Activated naive CD8-positive, alpha-beta T cell (primary cell): ENCODE results near the gene UNC79.
"Not testable (repeated sequence)": the region's sequence is repeated elsewhere in the genome, so short reads cannot be mapped to it uniquely, and the experiment has no call there.

ENCODE experiments used
- H3K27ac Mint-ChIP-seq: one replicate; pipeline ENCODE4 v1.8.0; 2021; ENCODE audit warnings: mixed read lengths
- H3K27me3 Mint-ChIP-seq: one replicate; pipeline ENCODE4 v1.8.0; 2021; ENCODE audit warnings: mixed read lengths
- H3K36me3 Mint-ChIP-seq: one replicate; pipeline ENCODE4 v1.8.0; 2021; ENCODE audit warnings: mixed read lengths
- H3K4me1 Mint-ChIP-seq: one replicate; pipeline ENCODE4 v1.8.0; 2021; ENCODE audit warnings: low read depth, mixed read lengths
- H3K4me3 Mint-ChIP-seq: one replicate; pipeline ENCODE4 v1.8.0; 2021; ENCODE audit warnings: mild to moderate bottlenecking, mixed read lengths
- H3K9me3 Mint-ChIP-seq: one replicate; pipeline ENCODE4 v1.8.0; 2021; ENCODE audit warnings: low read depth, mixed read lengths

UNC79 gene

GRCh38 chr14:93464271-93464670 lies 33.5 kb downstream of the UNC79 start:
- Mint-ChIP-seq H3K36me3 (no peaks in the 10 kb centered on the region), H3K4me3 (no peak overlapping the region), H3K27me3 (peaks cover 9% of the 10 kb centered on the region), H3K27ac (no peak overlapping the region), H3K9me3 (no peaks in the 10 kb centered on the region), H3K4me1 (no peaks in the 10 kb centered on the region)

DNA sequence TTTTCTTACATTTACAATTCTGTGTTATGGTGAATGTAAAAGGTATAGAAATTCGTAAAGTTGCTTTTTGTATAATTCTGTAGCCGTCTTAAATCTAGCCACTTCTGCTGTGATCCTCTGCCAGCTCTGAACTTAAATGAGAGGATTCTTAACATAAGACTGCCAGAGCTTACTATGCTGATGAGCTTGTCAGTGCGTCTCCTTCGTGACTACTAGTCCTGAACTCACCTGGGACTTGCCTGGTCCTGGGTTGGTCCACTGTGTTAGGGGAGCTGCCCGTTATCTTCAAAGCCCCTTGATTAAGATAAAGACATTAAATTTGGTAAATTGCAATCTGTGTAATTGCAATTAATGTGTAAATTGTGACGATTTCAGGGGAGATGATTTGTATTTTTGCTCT lies 44.7 kb downstream of the UNC79 start:
- H3K4me3 Mint-ChIP-seq, result no peak overlapping the region
- H3K9me3 Mint-ChIP-seq, result no peaks in the 10 kb centered on the region
- peaks cover 20% of the 10 kb centered on the region for H3K27me3 Mint-ChIP-seq
- H3K27ac Mint-ChIP-seq, result no peak overlapping the region
- H3K4me1 Mint-ChIP-seq, result no peaks in the 10 kb centered on the region
- no peaks in the 10 kb centered on the region for H3K36me3 Mint-ChIP-seq

- Mint-ChIP-seq H3K36me3 (no peaks in the 10 kb centered on the region), H3K27ac (no peak overlapping the region), H3K9me3 (no peaks in the 10 kb centered on the region), H3K27me3 (peaks cover 16% of the 10 kb centered on the region), H3K4me1 (no peaks in the 10 kb centered on the region), H3K4me3 (no peak overlapping the region)
Measured at GRCh38 chr14:93476305-93476704, 45.6 kb downstream of the UNC79 start.

- H3K4me1 Mint-ChIP-seq, H3K9me3 Mint-ChIP-seq, H3K36me3 Mint-ChIP-seq, H3K4me3 Mint-ChIP-seq, H3K27ac Mint-ChIP-seq: not testable (repeated sequence)
- peaks cover 12% of the 10 kb centered on the region for H3K27me3 Mint-ChIP-seq
Measured at GRCh38 chr14:93479074-93479473, 48.3 kb downstream of the UNC79 start.

DNA sequence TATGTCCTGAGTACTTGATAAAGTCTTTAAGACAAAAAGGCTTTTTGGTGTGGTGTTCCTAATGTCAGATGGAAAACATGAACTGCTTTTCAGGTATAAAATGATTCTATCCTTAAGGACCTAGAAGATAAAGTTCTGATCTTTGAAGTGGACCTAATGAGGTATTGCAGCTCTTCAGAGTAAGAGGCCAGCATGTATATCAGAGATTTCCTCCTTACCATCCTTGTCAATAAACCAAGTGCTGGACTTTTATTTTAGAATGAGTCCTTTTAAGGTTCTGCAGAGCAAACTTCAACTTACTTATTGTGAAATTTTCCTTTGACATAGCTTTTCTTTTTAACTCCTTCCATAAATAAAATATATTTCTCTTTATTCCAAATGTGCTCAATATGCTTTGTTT lies 50.1 kb downstream of the UNC79 start:
- Mint-ChIP-seq H3K36me3 (no peaks in the 10 kb centered on the region), H3K4me1 (no peaks in the 10 kb centered on the region), H3K27ac (no peak overlapping the region), H3K9me3 (no peaks in the 10 kb centered on the region), H3K4me3 (no peak overlapping the region), H3K27me3 (peaks cover 16% of the 10 kb centered on the region)

- no peaks in the 10 kb centered on the region for H3K9me3 Mint-ChIP-seq
- no peaks in the 10 kb centered on the region for H3K4me1 Mint-ChIP-seq
- peaks cover 18% of the 10 kb centered on the region for H3K27me3 Mint-ChIP-seq
- H3K4me3 Mint-ChIP-seq, result no peak overlapping the region
- no peaks in the 10 kb centered on the region for H3K36me3 Mint-ChIP-seq
- no peak overlapping the region for H3K27ac Mint-ChIP-seq
Measured at GRCh38 chr14:93481758-93482157, 51.0 kb downstream of the UNC79 start.

- no peak overlapping the region for H3K27ac Mint-ChIP-seq
- H3K4me3 Mint-ChIP-seq, result no peak overlapping the region
- no peaks in the 10 kb centered on the region for H3K36me3 Mint-ChIP-seq
- peaks cover 8% of the 10 kb centered on the region for H3K27me3 Mint-ChIP-seq
- H3K4me1 Mint-ChIP-seq, result no peaks in the 10 kb centered on the region
- no peaks in the 10 kb centered on the region for H3K9me3 Mint-ChIP-seq
Measured at GRCh38 chr14:93490001-93490400, 59.3 kb downstream of the UNC79 start.

GRCh38 chr14:93493054-93493453 lies 62.3 kb downstream of the UNC79 start:
- Mint-ChIP-seq H3K27ac (no peak overlapping the region), H3K4me3 (no peak overlapping the region), H3K27me3 (peaks cover 2% of the 10 kb centered on the region), H3K9me3 (no peaks in the 10 kb centered on the region), H3K36me3 (no peaks in the 10 kb centered on the region), H3K4me1 (no peaks in the 10 kb centered on the region)

DNA sequence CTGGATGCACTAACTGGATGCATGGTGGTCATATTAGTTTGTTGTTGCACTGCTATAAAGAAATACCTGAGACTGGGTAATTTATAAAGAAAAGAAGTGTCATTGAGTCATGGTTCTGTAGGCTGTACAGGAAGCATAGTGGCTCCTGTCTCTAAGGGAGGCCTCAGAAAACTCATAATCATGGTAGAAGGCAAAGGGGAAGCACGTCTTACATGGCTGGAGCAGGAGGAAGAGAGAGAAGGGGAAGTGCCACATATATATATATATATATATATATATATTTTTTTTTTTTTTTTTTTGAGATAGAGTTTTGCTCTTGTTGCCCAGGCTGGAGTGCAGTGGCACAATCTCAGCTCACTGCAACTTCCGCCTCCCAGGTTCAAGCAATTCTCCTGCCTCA lies 62.9 kb downstream of the UNC79 start:
- not testable (repeated sequence) for H3K4me3 Mint-ChIP-seq, H3K36me3 Mint-ChIP-seq, H3K27me3 Mint-ChIP-seq, H3K27ac Mint-ChIP-seq, H3K9me3 Mint-ChIP-seq, H3K4me1 Mint-ChIP-seq

DNA sequence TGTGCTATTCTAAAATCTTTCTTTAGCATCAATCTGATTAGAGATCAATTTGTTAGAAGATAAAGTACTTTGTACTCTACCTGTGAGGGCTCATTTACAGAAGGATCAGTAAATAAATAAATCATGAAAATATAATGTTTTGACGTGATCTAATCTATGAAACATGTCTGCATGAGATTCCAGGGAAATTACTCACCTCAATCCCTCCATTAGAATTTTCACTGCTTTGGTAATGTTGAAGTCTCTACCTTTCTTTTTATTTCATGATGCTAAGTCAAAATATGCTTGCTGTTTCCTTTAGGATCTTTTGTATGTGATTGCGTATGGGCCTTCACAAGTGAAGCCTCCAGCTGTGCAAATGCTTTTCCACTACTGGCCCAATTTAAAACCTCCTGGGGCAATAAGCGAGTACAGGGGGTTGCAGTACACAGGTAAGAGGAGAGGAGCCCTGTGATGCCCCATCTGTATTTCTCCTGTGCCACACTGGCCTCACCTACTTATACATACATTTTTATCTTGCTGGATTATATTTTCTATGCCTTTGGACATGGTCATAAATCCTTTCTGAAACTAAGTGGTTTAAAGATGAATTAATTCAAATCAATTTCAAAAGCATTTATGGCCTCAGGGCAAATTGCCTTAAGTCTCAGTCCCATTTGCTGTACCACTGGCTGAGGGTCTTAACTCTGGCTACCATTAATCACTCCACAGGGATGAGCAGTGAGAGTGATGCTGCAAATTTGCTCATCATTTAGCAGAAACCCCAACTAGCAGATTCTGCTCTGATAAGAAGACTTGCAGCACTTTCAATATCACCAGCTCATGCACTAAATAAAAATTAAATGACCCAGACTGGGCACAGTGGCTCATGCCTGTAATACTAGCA lies 66.4 kb downstream of the UNC79 start:
- Mint-ChIP-seq H3K27me3 (peaks cover 4% of the 10 kb centered on the region), H3K36me3 (no peaks in the 10 kb centered on the region), H3K4me3 (no peak overlapping the region), H3K4me1 (no peaks in the 10 kb centered on the region), H3K27ac (no peak overlapping the region), H3K9me3 (no peaks in the 10 kb centered on the region)

DNA sequence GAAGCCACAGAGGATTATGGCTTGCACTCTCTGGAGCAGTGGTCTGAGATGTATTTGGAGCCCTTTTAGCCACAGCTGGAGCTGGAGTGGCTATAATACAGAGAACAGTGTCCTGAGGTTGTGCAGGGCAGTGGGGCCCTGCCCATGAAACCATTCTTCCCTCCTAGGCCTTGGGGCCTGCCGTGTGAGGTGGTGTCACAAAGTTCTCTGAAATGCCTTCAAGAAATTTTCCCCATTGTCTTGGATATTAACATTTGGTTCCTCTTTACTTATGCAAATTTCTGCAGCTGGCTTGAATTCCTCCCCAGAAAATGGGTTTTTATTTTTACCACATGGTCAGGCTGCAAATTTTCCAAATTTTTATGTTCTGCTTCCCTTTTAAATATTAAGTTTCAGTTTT lies 79.3 kb downstream of the UNC79 start:
- H3K36me3 Mint-ChIP-seq, result no peaks in the 10 kb centered on the region
- no peak overlapping the region for H3K27ac Mint-ChIP-seq
- peaks cover 14% of the 10 kb centered on the region for H3K27me3 Mint-ChIP-seq
- no peak overlapping the region for H3K4me3 Mint-ChIP-seq
- H3K9me3 Mint-ChIP-seq, result peaks cover 3% of the 10 kb centered on the region
- H3K4me1 Mint-ChIP-seq, result no peaks in the 10 kb centered on the region

DNA sequence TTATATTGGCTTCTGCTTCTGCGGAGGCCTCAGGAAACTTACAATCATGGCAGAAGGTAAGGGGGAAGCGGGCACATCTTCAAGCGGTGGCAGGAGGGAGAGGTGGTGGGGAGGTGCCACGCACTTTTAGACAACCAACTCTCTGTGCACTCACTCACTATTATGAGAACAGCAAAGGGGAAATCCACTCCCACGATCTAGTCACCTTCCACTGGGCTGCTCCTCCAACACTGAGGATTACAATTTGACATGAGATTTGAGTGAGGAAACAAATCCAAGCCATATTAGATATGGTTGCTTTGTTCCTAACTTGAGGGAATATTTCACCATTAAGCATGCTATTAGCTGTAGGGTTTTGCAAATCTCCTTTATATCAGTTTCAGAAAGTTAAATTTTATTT lies 80.3 kb downstream of the UNC79 start:
- Mint-ChIP-seq H3K36me3 (no peaks in the 10 kb centered on the region), H3K4me3 (no peak overlapping the region), H3K27ac (no peak overlapping the region), H3K9me3 (peaks cover 3% of the 10 kb centered on the region), H3K4me1 (no peaks in the 10 kb centered on the region), H3K27me3 (peaks cover 14% of the 10 kb centered on the region)

DNA sequence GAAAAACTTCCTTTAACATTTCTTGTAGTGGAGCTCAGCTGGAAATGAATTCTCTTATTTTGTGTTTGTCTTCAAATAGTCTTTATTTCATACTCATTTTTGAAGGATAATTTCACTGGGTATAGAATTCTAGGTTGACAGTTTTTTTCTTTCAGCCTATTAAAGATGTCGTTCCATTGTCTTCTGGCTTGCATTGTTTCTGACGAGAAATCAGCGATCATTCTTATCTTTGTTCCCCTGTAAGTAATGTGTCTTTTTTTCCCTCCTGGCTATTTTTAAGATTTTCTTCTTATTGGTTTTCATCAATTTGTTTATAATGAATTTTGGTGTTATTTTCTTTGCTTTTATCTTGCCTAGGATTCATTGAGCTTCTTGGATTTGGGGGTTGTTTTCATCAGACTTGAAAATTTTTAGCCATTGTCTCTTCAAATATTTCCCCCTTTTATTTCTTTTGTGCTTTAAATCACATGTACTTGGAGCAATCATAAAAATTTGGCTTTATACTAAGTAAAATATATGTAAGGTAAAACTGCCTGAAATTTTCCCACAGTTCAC lies 89.4 kb downstream of the UNC79 start:
- Mint-ChIP-seq H3K27me3 (peaks cover 10% of the 10 kb centered on the region), H3K36me3 (peaks cover 7% of the 10 kb centered on the region), H3K27ac (no peak overlapping the region), H3K4me1 (no peaks in the 10 kb centered on the region), H3K9me3 (peaks cover 36% of the 10 kb centered on the region), H3K4me3 (no peak overlapping the region)

- H3K27me3 Mint-ChIP-seq, result peaks cover 14% of the 10 kb centered on the region
- H3K9me3 Mint-ChIP-seq, result peaks cover 33% of the 10 kb centered on the region
- no peaks in the 10 kb centered on the region for H3K4me1 Mint-ChIP-seq
- H3K36me3 Mint-ChIP-seq, result peaks cover 7% of the 10 kb centered on the region
- no peak overlapping the region for H3K4me3 Mint-ChIP-seq
- no peak overlapping the region for H3K27ac Mint-ChIP-seq
Measured at GRCh38 chr14:93522221-93522620, 91.5 kb downstream of the UNC79 start.

- Mint-ChIP-seq H3K9me3 (peaks cover 12% of the 10 kb centered on the region), H3K27me3 (peaks cover 17% of the 10 kb centered on the region)
- H3K36me3 Mint-ChIP-seq, H3K4me1 Mint-ChIP-seq, H3K4me3 Mint-ChIP-seq, H3K27ac Mint-ChIP-seq: not testable (repeated sequence)
Measured at GRCh38 chr14:93525216-93525615, 94.5 kb downstream of the UNC79 start.
